GM23338 (cell line): ENCODE results near the gene NLRP1. TPM values are rescaled to one million over a fixed set of nuclear protein-coding genes. Genes with fewer than 3 reads are reported as not detected.

Experiments
- ATAC-seq: fragments of 200-7000 bp; cut with Tn5 transposase; 3 replicates; pipeline ENCODE4 v1.9.1; 2020
- DNase-seq: peaks from one replicate; pipeline ENCODE4 v3.0.0-alpha.2; 2015; ENCODE audit warnings: low spot score
- H2AFZ ChIP-seq: fragments of 200-600 bp; sonication (generic); 2 replicates; pipeline ENCODE4 v1.8.0; 2016; ENCODE audit warnings: antibody characterized with exemption, mild to moderate bottlenecking, moderate library complexity
- H3F3A ChIP-seq: fragments of 200-600 bp; sonication (generic); replicated peaks from 2 replicates; pipeline ENCODE4 v1.8.0; 2017; ENCODE audit warnings: antibody characterized with exemption, mixed run types, low read depth
- H3K27ac ChIP-seq: fragments of 200-600 bp; sonication (generic); 2 replicates; pipeline ENCODE4 v1.6.1; 2016; ENCODE audit warnings: low read depth
- H3K27me3 ChIP-seq: fragments of 200-600 bp; sonication (generic); 2 replicates; pipeline ENCODE4 v1.8.0; 2016; ENCODE audit warnings: mild to moderate bottlenecking, mixed run types, moderate library complexity; ENCODE audit not compliant: insufficient read depth
- H3K36me3 ChIP-seq: fragments of 200-600 bp; sonication (generic); 2 replicates; pipeline ENCODE4 v1.8.0; 2016; ENCODE audit warnings: mild to moderate bottlenecking; ENCODE audit not compliant: insufficient read depth
- H3K4me1 ChIP-seq: fragments of 200-600 bp; sonication (generic); 2 replicates; pipeline ENCODE4 v1.8.0; 2016; ENCODE audit warnings: mild to moderate bottlenecking, moderate library complexity; ENCODE audit not compliant: insufficient read depth
- H3K4me2 ChIP-seq: fragments of 200-600 bp; sonication (generic); 2 replicates; pipeline ENCODE4 v1.7.1; 2017; ENCODE audit warnings: mixed run types
- H3K4me3 ChIP-seq: fragments of 200-600 bp; sonication (generic); 2 replicates; pipeline ENCODE4 v1.6.1; 2016; ENCODE audit warnings: mixed run types
- H3K79me2 ChIP-seq: fragments of 200-600 bp; sonication (generic); replicated peaks from 2 replicates; pipeline ENCODE4 v1.8.0; 2017; ENCODE audit warnings: mild to moderate bottlenecking; ENCODE audit not compliant: insufficient read depth
- H3K9me2 ChIP-seq: fragments of 200-600 bp; sonication (generic); 2 replicates; pipeline ENCODE4 v1.8.0; 2017; ENCODE audit not compliant: insufficient read depth
- H4K20me1 ChIP-seq: fragments of 200-600 bp; sonication (generic); replicated peaks from 2 replicates; pipeline ENCODE4 v1.8.0; 2017; ENCODE audit warnings: mild to moderate bottlenecking; ENCODE audit not compliant: insufficient read depth
- H3K27ac Mint-ChIP-seq: 2 replicates; pipeline ENCODE4 v1.8.0; 2020; ENCODE audit warnings: inconsistent platforms, mild to moderate bottlenecking, moderate library complexity, mixed read lengths
- H3K27me3 Mint-ChIP-seq: 3 replicates; pipeline ENCODE4 v1.8.0; 2022; ENCODE audit warnings: low read depth, mild to moderate bottlenecking, moderate library complexity, mixed read lengths, inconsistent platforms; ENCODE audit not compliant: insufficient read depth, poor library complexity
- H3K36me3 Mint-ChIP-seq: 3 replicates; pipeline ENCODE4 v1.8.0; 2021; ENCODE audit warnings: low read depth, mild to moderate bottlenecking, inconsistent platforms, moderate library complexity, mixed read lengths
- H3K4me1 Mint-ChIP-seq: 3 replicates; pipeline ENCODE4 v1.8.0; 2020; ENCODE audit warnings: mild to moderate bottlenecking, inconsistent platforms, mixed read lengths
- H3K4me3 Mint-ChIP-seq: 3 replicates; pipeline ENCODE4 v1.8.0; 2021; ENCODE audit warnings: moderate library complexity, mild to moderate bottlenecking, inconsistent platforms, mixed read lengths
- H3K9me3 Mint-ChIP-seq: 3 replicates; pipeline ENCODE4 v1.8.0; 2020; ENCODE audit warnings: moderate library complexity, mild to moderate bottlenecking, inconsistent platforms, mixed read lengths
- CREB1 ChIP-seq: fragments of 250-450 bp; sonication (Bioruptor Pico); IDR thresholded peaks from 2 replicates; pipeline ENCODE4 v1.5.0; 2020; ENCODE audit warnings: low read depth, mild to moderate bottlenecking, moderate library complexity
- EZH2 ChIP-seq: fragments of 200-600 bp; sonication (generic); IDR thresholded peaks from one replicate; pipeline ENCODE4 v1.8.0; 2017; ENCODE audit warnings: antibody characterized with exemption, mild to moderate bottlenecking, low read depth; ENCODE audit not compliant: unreplicated experiment
- EZH2phosphoT487 ChIP-seq: fragments of 200-600 bp; sonication (generic); IDR thresholded peaks from one replicate; pipeline ENCODE4 v1.8.1; 2018; ENCODE audit warnings: antibody characterized with exemption; ENCODE audit not compliant: unreplicated experiment
- JUNB ChIP-seq: IDR thresholded peaks from one replicate; pipeline ENCODE4 v1.6.1; 2016; ENCODE audit warnings: antibody characterized with exemption; ENCODE audit not compliant: unreplicated experiment
- NANOG ChIP-seq: IDR thresholded peaks from 2 replicates; pipeline ENCODE4 v1.6.1; 2016; ENCODE audit warnings: antibody characterized with exemption, borderline replicate concordance
- POLR2AphosphoS5 ChIP-seq: IDR thresholded peaks from 2 replicates; pipeline ENCODE4 v1.6.1; 2016; ENCODE audit warnings: antibody characterized with exemption, low read depth
- STAT1 ChIP-seq: IDR thresholded peaks from one replicate; pipeline ENCODE4 v1.6.1; 2016; ENCODE audit warnings: antibody characterized with exemption; ENCODE audit not compliant: unreplicated experiment
- ZNF114 ChIP-seq: fragments of 250-450 bp; sonication (Bioruptor Pico); IDR thresholded peaks from 2 replicates; pipeline ENCODE4 v1.5.0; 2020; ENCODE audit warnings: mild to moderate bottlenecking, moderate library complexity
- ZNF331 ChIP-seq: fragments of 250-450 bp; sonication (Bioruptor Pico); IDR thresholded peaks from 2 replicates; pipeline ENCODE4 v1.5.0; 2020; ENCODE audit warnings: low read depth, mild to moderate bottlenecking, moderate library complexity
- polyA plus RNA-seq: library from polyadenylated mRNA; unstranded; fragments of >200 nt; fragmentation: Nextera tagmentation; extraction: Ambion mirVana; gene quantifications from 2 replicates; pipeline ENCODE4 v1.2.1, GENCODE V29; 2016
- total RNA-seq: library from RNA; depleted of rRNA; stranded (reverse); fragments of >200 nt; shearing (Covaris generic); gene quantifications from 2 replicates; pipeline ENCODE4 v1.2.3, GENCODE V29; 2014
- TF ChIP-seq, protein P1 (sequence below): fragments of 250-450 bp; sonication (Bioruptor Pico); IDR thresholded peaks from 2 replicates; pipeline ENCODE4 v1.5.0; 2020; ENCODE audit warnings: mild to moderate bottlenecking, moderate library complexity
- TF ChIP-seq, protein P2 (sequence below): IDR thresholded peaks from one replicate; pipeline ENCODE4 v1.6.1; 2018; ENCODE audit warnings: antibody characterized with exemption; ENCODE audit not compliant: unreplicated experiment
- TF ChIP-seq, protein P3 (sequence below): IDR thresholded peaks from 2 replicates; pipeline ENCODE4 v1.6.1; 2016; ENCODE audit warnings: antibody characterized with exemption
- TF ChIP-seq, protein P4 (sequence below), 2 experiments: fragments of 200-600 bp in 1 of 2; sonication (generic) in 1 of 2; conservative IDR thresholded peaks; 2 replicates each; pipeline versions ENCODE4 v1.5.1 to v1.6.1; 2016 to 2017; ENCODE audit warnings: antibody characterized with exemption in 2 of 2, low read depth in 2 of 2, mild to moderate bottlenecking in 2 of 2, moderate library complexity in 1 of 2

The NLRP1 gene
- total and polyA plus RNA-seq, 2 experiments from 2014 or later: 7.6 to 16.2 TPM

DNA sequence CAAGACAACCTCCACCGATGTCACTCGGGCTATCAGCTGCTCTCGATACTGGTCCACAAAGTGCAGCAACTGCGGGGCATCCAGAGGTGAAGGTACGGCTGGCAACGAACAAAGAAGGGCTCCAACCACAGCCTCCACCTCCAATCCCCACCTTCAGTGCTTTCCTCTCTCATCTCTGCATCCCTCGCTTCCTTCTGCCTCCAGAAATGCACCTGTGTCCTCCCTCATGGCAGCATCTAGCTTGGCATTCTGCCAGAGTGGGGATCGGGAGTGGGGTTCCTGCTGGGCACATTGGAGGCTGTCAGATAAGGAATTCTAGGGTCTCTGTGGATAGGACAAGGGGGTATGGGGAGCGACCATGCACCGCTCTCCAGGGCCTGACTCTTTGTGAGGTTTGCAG, 69.3 kb downstream of the NLRP1 start:
- DNase-seq: no peak
- ATAC-seq: no peak
- Mint-ChIP-seq H3K27me3 (peaks cover 3% of the 10 kb centered on the region), H3K4me3 (no peak overlapping the region), H3K9me3 (no peaks in the 10 kb centered on the region), H3K4me1 (peaks cover 5% of the 10 kb centered on the region), H3K36me3 (no peaks in the 10 kb centered on the region), H3K27ac (no peak overlapping the region)
- Histone ChIP-seq H3K4me1 (peaks cover 4% of the 10 kb centered on the region), H3K27me3 (no peaks in the 10 kb centered on the region), H3K27ac (no peak overlapping the region), H3F3A (no peaks in the 10 kb centered on the region), H3K9me2 (0 out of 2 replicates have a peak, but pooled peaks cover 3% of the 10 kb centered on the region), H3K36me3 (no peaks in the 10 kb centered on the region), H3K4me2 (no peak overlapping the region), H2AFZ (no peak overlapping the region), H3K79me2 (no peaks in the 10 kb centered on the region), H4K20me1 (no peaks in the 10 kb centered on the region), H3K4me3 (no peak overlapping the region)
- TF ChIP-seq EZH2phosphoT487 (no peak), NANOG (no peak), JUNB (no peak), CREB1 (CRISPR knock-in tag) (no peak), ZNF331 (no peak), STAT1 (no peak), EZH2 (no peak), POLR2AphosphoS5 (no peak), ZNF114 (CRISPR knock-in tag) (no peak)
- TF ChIP-seq, protein P1, sequence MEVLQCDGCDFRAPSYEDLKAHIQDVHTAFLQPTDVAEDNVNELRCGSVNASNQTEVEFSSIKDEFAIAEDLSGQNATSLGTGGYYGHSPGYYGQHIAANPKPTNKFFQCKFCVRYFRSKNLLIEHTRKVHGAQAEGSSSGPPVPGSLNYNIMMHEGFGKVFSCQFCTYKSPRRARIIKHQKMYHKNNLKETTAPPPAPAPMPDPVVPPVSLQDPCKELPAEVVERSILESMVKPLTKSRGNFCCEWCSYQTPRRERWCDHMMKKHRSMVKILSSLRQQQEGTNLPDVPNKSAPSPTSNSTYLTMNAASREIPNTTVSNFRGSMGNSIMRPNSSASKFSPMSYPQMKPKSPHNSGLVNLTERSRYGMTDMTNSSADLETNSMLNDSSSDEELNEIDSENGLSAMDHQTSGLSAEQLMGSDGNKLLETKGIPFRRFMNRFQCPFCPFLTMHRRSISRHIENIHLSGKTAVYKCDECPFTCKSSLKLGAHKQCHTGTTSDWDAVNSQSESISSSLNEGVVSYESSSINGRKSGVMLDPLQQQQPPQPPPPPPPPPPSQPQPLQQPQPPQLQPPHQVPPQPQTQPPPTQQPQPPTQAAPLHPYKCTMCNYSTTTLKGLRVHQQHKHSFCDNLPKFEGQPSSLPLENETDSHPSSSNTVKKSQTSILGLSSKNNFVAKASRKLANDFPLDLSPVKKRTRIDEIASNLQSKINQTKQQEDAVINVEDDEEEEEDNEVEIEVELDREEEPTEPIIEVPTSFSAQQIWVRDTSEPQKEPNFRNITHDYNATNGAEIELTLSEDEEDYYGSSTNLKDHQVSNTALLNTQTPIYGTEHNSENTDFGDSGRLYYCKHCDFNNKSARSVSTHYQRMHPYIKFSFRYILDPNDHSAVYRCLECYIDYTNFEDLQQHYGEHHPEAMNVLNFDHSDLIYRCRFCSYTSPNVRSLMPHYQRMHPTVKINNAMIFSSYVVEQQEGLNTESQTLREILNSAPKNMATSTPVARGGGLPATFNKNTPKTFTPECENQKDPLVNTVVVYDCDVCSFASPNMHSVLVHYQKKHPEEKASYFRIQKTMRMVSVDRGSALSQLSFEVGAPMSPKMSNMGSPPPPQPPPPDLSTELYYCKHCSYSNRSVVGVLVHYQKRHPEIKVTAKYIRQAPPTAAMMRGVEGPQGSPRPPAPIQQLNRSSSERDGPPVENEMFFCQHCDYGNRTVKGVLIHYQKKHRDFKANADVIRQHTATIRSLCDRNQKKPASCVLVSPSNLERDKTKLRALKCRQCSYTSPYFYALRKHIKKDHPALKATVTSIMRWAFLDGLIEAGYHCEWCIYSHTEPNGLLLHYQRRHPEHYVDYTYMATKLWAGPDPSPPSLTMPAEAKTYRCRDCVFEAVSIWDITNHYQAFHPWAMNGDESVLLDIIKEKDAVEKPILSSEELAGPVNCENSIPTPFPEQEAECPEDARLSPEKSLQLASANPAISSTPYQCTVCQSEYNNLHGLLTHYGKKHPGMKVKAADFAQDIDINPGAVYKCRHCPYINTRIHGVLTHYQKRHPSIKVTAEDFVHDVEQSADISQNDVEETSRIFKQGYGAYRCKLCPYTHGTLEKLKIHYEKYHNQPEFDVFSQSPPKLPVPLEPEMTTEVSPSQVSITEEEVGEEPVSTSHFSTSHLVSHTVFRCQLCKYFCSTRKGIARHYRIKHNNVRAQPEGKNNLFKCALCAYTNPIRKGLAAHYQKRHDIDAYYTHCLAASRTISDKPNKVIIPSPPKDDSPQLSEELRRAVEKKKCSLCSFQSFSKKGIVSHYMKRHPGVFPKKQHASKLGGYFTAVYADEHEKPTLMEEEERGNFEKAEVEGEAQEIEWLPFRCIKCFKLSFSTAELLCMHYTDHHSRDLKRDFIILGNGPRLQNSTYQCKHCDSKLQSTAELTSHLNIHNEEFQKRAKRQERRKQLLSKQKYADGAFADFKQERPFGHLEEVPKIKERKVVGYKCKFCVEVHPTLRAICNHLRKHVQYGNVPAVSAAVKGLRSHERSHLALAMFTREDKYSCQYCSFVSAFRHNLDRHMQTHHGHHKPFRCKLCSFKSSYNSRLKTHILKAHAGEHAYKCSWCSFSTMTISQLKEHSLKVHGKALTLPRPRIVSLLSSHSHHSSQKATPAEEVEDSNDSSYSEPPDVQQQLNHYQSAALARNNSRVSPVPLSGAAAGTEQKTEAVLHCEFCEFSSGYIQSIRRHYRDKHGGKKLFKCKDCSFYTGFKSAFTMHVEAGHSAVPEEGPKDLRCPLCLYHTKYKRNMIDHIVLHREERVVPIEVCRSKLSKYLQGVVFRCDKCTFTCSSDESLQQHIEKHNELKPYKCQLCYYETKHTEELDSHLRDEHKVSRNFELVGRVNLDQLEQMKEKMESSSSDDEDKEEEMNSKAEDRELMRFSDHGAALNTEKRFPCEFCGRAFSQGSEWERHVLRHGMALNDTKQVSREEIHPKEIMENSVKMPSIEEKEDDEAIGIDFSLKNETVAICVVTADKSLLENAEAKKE (CRISPR knock-in tag): no peak
- TF ChIP-seq, protein P2, sequence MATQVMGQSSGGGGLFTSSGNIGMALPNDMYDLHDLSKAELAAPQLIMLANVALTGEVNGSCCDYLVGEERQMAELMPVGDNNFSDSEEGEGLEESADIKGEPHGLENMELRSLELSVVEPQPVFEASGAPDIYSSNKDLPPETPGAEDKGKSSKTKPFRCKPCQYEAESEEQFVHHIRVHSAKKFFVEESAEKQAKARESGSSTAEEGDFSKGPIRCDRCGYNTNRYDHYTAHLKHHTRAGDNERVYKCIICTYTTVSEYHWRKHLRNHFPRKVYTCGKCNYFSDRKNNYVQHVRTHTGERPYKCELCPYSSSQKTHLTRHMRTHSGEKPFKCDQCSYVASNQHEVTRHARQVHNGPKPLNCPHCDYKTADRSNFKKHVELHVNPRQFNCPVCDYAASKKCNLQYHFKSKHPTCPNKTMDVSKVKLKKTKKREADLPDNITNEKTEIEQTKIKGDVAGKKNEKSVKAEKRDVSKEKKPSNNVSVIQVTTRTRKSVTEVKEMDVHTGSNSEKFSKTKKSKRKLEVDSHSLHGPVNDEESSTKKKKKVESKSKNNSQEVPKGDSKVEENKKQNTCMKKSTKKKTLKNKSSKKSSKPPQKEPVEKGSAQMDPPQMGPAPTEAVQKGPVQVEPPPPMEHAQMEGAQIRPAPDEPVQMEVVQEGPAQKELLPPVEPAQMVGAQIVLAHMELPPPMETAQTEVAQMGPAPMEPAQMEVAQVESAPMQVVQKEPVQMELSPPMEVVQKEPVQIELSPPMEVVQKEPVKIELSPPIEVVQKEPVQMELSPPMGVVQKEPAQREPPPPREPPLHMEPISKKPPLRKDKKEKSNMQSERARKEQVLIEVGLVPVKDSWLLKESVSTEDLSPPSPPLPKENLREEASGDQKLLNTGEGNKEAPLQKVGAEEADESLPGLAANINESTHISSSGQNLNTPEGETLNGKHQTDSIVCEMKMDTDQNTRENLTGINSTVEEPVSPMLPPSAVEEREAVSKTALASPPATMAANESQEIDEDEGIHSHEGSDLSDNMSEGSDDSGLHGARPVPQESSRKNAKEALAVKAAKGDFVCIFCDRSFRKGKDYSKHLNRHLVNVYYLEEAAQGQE: no peak
- TF ChIP-seq, protein P3, sequence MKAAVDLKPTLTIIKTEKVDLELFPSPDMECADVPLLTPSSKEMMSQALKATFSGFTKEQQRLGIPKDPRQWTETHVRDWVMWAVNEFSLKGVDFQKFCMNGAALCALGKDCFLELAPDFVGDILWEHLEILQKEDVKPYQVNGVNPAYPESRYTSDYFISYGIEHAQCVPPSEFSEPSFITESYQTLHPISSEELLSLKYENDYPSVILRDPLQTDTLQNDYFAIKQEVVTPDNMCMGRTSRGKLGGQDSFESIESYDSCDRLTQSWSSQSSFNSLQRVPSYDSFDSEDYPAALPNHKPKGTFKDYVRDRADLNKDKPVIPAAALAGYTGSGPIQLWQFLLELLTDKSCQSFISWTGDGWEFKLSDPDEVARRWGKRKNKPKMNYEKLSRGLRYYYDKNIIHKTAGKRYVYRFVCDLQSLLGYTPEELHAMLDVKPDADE: no peak
- TF ChIP-seq, protein P4, sequence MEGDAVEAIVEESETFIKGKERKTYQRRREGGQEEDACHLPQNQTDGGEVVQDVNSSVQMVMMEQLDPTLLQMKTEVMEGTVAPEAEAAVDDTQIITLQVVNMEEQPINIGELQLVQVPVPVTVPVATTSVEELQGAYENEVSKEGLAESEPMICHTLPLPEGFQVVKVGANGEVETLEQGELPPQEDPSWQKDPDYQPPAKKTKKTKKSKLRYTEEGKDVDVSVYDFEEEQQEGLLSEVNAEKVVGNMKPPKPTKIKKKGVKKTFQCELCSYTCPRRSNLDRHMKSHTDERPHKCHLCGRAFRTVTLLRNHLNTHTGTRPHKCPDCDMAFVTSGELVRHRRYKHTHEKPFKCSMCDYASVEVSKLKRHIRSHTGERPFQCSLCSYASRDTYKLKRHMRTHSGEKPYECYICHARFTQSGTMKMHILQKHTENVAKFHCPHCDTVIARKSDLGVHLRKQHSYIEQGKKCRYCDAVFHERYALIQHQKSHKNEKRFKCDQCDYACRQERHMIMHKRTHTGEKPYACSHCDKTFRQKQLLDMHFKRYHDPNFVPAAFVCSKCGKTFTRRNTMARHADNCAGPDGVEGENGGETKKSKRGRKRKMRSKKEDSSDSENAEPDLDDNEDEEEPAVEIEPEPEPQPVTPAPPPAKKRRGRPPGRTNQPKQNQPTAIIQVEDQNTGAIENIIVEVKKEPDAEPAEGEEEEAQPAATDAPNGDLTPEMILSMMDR (conservative IDR thresholded peaks at IDR 0.05; ENCODE audit: low read depth in 2 of 2): no peak
